Measurements from ENCODE around the gene BMP6. TPM values are rescaled to one million over a fixed set of nuclear protein-coding genes. Genes with fewer than 3 reads are reported as not detected.

The BMP6 gene
- total RNA-seq, 1 donor from 2014 or later, result 0.41 TPM

DNA sequence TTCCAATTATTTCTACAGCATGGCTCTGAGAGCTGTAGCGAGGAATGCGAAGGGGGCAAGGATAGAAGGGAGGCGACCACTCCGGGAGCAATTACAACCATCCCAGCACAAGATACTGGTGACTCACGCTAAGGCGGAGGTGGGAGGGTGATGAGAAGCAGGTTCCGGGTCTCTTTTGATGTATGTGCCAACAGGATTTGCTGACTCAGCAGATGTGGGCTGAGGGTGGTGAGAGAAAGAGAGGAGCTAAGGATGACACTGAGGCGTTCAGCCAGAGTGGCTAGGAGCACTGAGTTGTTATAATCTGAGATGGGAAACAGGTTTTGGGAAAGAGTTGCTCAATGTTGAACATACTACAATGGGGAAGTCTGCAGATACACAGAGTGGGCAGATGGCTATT is 194.0 kb downstream of the BMP6 start:
- peaks cover 12% of the 10 kb centered on the region for H3K4me1 ChIP-seq
- Mint-ChIP-seq H3K27ac (no peak overlapping the region), H3K36me3 (no peaks in the 10 kb centered on the region), H3K4me3 (no peak overlapping the region), H3K9me3 (peaks cover 2% of the 10 kb centered on the region), H3K4me1 (no peaks in the 10 kb centered on the region), H3K27me3 (ENCODE audit: insufficient read depth, low read depth) (no peaks in the 10 kb centered on the region)
- no peak overlapping the region for H3K9ac ChIP-seq
- H4K20me1 ChIP-seq (ENCODE audit: low read depth), result no peaks in the 10 kb centered on the region
- no peaks in the 10 kb centered on the region for H3F3A ChIP-seq (ENCODE audit: low read depth)
- H2AFZ ChIP-seq (replicated peaks), result no peak overlapping the region
- no peak overlapping the region for H3K27ac ChIP-seq
- H3K9me3 ChIP-seq (ENCODE audit: low read depth), result no peaks in the 10 kb centered on the region
- no peak for DNase-seq (ENCODE audit: low spot score)
- no peaks in the 10 kb centered on the region for H3K36me3 ChIP-seq
- H3K4me3 ChIP-seq, result no peak overlapping the region
- H3K79me2 ChIP-seq (ENCODE audit: low read depth), result no peaks in the 10 kb centered on the region
- TF ChIP-seq CTCF (IDR thresholded peaks at IDR 0.05) (no peak), EZH2 (IDR thresholded peaks at IDR 0.05) (no peak), EZH2phosphoT487 (IDR thresholded peaks at IDR 0.05) (no peak)
- H3K27me3 ChIP-seq, result peaks cover 3% of the 10 kb centered on the region
- no peak overlapping the region for H3K4me2 ChIP-seq

- Mint-ChIP-seq H3K4me1 (no peaks in the 10 kb centered on the region), H3K27me3 (ENCODE audit: insufficient read depth, low read depth) (no peaks in the 10 kb centered on the region), H3K4me3 (no peak overlapping the region), H3K27ac (no peak overlapping the region), H3K36me3 (no peaks in the 10 kb centered on the region), H3K9me3 (peaks cover 7% of the 10 kb centered on the region)
- H3K4me2 ChIP-seq, result no peak overlapping the region
- no peaks in the 10 kb centered on the region for H3K9me3 ChIP-seq (ENCODE audit: low read depth)
- no peak overlapping the region for H3K4me3 ChIP-seq
- no peaks in the 10 kb centered on the region for H3K36me3 ChIP-seq
- no peak overlapping the region for H2AFZ ChIP-seq (replicated peaks)
- DNase-seq (ENCODE audit: low spot score), result no peak
- peaks cover 12% of the 10 kb centered on the region for H3K4me1 ChIP-seq
- H3K79me2 ChIP-seq (ENCODE audit: low read depth), result no peaks in the 10 kb centered on the region
- H3K27ac ChIP-seq, result no peak overlapping the region
- no peaks in the 10 kb centered on the region for H4K20me1 ChIP-seq (ENCODE audit: low read depth)
- no peaks in the 10 kb centered on the region for H3F3A ChIP-seq (ENCODE audit: low read depth)
- TF ChIP-seq EZH2 (IDR thresholded peaks at IDR 0.05), result no peak
- no peak for TF ChIP-seq CTCF (IDR thresholded peaks at IDR 0.05)
- TF ChIP-seq EZH2phosphoT487 (IDR thresholded peaks at IDR 0.05), result no peak
- no peaks in the 10 kb centered on the region for H3K27me3 ChIP-seq
- no peak overlapping the region for H3K9ac ChIP-seq
These were observed 194.5 kb downstream of the BMP6 start for GRCh38 chr6:7920425-7920824.

DNA sequence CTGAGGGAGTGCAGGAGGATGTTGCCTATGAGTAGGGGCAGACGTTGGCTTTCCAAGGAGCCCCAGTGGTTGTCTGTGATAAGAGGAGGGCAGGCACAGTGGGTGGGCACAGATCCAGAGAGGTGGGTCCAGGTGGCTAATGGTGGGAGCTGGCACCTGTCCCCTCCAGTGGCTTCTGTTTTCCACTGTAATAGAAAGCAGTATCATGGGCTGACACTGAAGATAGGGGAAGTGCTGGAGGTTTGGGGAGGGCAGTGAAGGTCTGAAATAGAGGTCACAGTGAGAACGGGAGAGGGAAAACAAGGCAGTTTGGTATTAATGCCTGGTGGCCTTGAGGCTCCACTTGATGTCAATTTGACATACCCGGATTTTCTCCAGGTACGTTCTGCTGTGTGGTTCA is 195.1 kb downstream of the BMP6 start:
- Mint-ChIP-seq H3K36me3 (no peaks in the 10 kb centered on the region), H3K4me1 (no peaks in the 10 kb centered on the region), H3K4me3 (no peak overlapping the region), H3K27me3 (ENCODE audit: insufficient read depth, low read depth) (no peaks in the 10 kb centered on the region), H3K27ac (no peak overlapping the region), H3K9me3 (peaks cover 9% of the 10 kb centered on the region)
- no peaks in the 10 kb centered on the region for H3K27me3 ChIP-seq
- no peaks in the 10 kb centered on the region for H4K20me1 ChIP-seq (ENCODE audit: low read depth)
- no peaks in the 10 kb centered on the region for H3K36me3 ChIP-seq
- DNase-seq (ENCODE audit: low spot score), result no peak
- no peak overlapping the region for H3K9ac ChIP-seq
- no peak overlapping the region for H2AFZ ChIP-seq (replicated peaks)
- H3K9me3 ChIP-seq (ENCODE audit: low read depth), result no peaks in the 10 kb centered on the region
- no peak overlapping the region for H3K4me2 ChIP-seq
- TF ChIP-seq CTCF (IDR thresholded peaks at IDR 0.05) (no peak), EZH2 (IDR thresholded peaks at IDR 0.05) (no peak), EZH2phosphoT487 (IDR thresholded peaks at IDR 0.05) (no peak)
- H3K27ac ChIP-seq, result no peak overlapping the region
- H3K4me3 ChIP-seq, result no peak overlapping the region
- no peaks in the 10 kb centered on the region for H3K79me2 ChIP-seq (ENCODE audit: low read depth)
- H3F3A ChIP-seq (ENCODE audit: low read depth), result no peaks in the 10 kb centered on the region
- peaks cover 12% of the 10 kb centered on the region for H3K4me1 ChIP-seq
